ENCODE measurements around the gene SMC4. TPM values are rescaled to one million over a fixed set of nuclear protein-coding genes. Genes with fewer than 3 reads are reported as not detected.

SMC4 gene
- total RNA-seq, 1 donor from 2014 or later, result 69.4 TPM

DNA sequence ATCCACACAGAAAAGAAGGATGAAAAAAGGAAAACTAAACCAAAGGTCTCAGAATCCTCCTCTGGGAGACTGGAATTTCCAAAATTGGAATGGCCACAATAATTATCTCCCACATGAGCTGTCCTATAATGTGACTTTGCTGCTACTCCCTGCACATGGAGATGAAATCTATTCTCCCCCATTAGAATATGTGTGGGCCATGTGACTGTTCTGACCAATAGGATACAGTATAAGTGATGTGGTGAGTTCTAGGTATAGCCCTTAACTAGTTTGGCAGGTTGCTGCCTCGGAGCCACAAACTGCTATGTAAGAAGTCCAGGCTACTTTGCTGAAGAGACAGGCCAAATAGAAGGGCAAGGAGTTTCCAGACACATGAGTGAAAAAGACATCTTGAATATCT, 45.0 kb downstream of the SMC4 start:
- no peak for TF ChIP-seq CTCF (IDR thresholded peaks at IDR 0.05; ENCODE audit: unreplicated experiment)
- H3K4me3 Mint-ChIP-seq (ENCODE audit: unreplicated experiment), result no peak overlapping the region
- no peak overlapping the region for H3K27ac Mint-ChIP-seq (ENCODE audit: unreplicated experiment)
- peaks cover 16% of the 10 kb centered on the region for H3K4me1 Mint-ChIP-seq (ENCODE audit: unreplicated experiment)
- no peak for DNase-seq (ENCODE audit: low spot score)
- no peaks in the 10 kb centered on the region for H3K9me3 Mint-ChIP-seq (ENCODE audit: unreplicated experiment)
- H3K36me3 Mint-ChIP-seq (ENCODE audit: low read depth, unreplicated experiment), result peaks cover 10% of the 10 kb centered on the region
- H3K27me3 Mint-ChIP-seq (ENCODE audit: unreplicated experiment), result no peaks in the 10 kb centered on the region

DNA sequence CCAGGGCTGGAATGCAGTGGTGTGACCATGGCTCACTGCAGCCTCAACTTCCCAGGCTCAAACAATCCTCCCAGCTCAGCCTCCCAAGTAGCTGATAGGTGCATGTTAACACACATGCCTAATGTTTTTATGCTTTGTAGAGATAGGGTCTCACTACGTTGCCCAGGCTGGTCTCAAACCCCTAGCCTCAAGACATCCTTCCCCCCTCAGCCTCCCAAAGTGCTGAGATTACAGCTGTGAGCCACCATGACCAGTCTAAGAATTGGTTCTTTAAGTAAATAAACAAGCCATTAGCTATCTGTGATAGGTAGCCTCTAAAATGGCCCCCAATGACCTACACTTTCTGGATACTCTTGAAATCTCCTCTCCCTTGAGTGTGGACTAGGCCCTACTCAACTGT, 46.4 kb downstream of the SMC4 start:
- H3K27ac Mint-ChIP-seq (ENCODE audit: unreplicated experiment), result no peak overlapping the region

GRCh38 chr3:160446522-160447056, 47.1 kb downstream of the SMC4 start:
- no peaks in the 10 kb centered on the region for H3K9me3 Mint-ChIP-seq (ENCODE audit: unreplicated experiment)
- H3K4me1 Mint-ChIP-seq (ENCODE audit: unreplicated experiment), result peaks cover 17% of the 10 kb centered on the region
- DNase-seq (ENCODE audit: low spot score), result no peak
- peaks cover 9% of the 10 kb centered on the region for H3K36me3 Mint-ChIP-seq (ENCODE audit: low read depth, unreplicated experiment)
- H3K27me3 Mint-ChIP-seq (ENCODE audit: unreplicated experiment), result peaks cover 2% of the 10 kb centered on the region
- no peak overlapping the region for H3K27ac Mint-ChIP-seq (ENCODE audit: unreplicated experiment)
- no peak overlapping the region for H3K4me3 Mint-ChIP-seq (ENCODE audit: unreplicated experiment)
- no peak for TF ChIP-seq CTCF (IDR thresholded peaks at IDR 0.05; ENCODE audit: unreplicated experiment)

More for the DNA sequence above, 46.4 kb downstream of the SMC4 start:
- Mint-ChIP-seq H3K9me3 (ENCODE audit: unreplicated experiment) (no peaks in the 10 kb centered on the region), H3K27me3 (ENCODE audit: unreplicated experiment) (peaks cover 2% of the 10 kb centered on the region), H3K36me3 (ENCODE audit: low read depth, unreplicated experiment) (peaks cover 9% of the 10 kb centered on the region), H3K4me3 (ENCODE audit: unreplicated experiment) (peak overlapping the region; percentile 71), H3K4me1 (ENCODE audit: unreplicated experiment) (peaks cover 17% of the 10 kb centered on the region)
- no peak for TF ChIP-seq CTCF (IDR thresholded peaks at IDR 0.05; ENCODE audit: unreplicated experiment)
- DNase-seq (ENCODE audit: low spot score), result no peak

GRCh38 chr3:160447544-160447943, 48.1 kb downstream of the SMC4 start:
- Mint-ChIP-seq H3K4me1 (ENCODE audit: unreplicated experiment) (peaks cover 17% of the 10 kb centered on the region), H3K36me3 (ENCODE audit: low read depth, unreplicated experiment) (peaks cover 9% of the 10 kb centered on the region), H3K9me3 (ENCODE audit: unreplicated experiment) (no peaks in the 10 kb centered on the region), H3K27me3 (ENCODE audit: unreplicated experiment) (peaks cover 2% of the 10 kb centered on the region), H3K4me3 (ENCODE audit: unreplicated experiment) (no peak overlapping the region), H3K27ac (ENCODE audit: unreplicated experiment) (no peak overlapping the region)
- DNase-seq (ENCODE audit: low spot score), result no peak
- TF ChIP-seq CTCF (IDR thresholded peaks at IDR 0.05; ENCODE audit: unreplicated experiment), result no peak

DNA sequence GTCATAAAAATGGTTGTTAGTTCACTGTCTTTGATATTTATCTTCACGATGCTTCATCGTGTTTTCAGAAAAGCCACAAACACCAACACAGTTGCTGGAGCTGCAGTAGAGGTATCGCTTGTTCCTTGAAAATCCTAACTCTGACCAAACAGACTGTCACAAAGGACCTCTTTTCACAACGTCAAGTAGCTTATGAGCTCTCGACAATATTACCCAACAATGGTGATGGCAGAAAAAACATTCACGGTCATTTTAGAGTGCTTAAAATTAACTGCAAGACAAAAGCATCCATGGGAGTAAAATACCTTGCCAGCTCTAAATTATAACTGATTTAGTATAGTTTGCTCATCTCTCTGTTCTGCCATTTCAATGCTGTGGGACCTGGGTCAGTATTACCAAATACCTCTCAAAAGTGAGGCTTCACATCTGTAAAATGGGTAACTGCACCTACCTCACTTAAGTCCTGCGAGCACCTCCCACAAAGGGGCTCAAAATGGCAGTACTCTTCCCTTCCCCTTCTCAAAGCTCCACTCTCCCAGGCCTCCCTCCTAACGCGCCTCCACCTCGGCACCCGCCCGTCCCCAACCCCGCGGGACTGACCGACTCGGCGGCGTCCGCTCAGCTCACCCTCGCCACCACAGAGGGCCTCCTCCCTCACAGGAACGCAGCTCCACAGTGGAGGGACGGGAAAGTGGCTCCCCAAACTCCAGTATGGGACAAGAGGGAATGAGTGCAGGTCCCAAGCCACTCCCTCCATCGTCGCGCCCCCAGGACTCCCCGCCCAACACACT, 49.6 kb downstream of the SMC4 start:
- no peaks in the 10 kb centered on the region for H3K9me3 Mint-ChIP-seq (ENCODE audit: unreplicated experiment)
- H3K4me3 Mint-ChIP-seq (ENCODE audit: unreplicated experiment), result peak overlapping the region; percentile 97
- H3K27ac Mint-ChIP-seq (ENCODE audit: unreplicated experiment), result peak overlapping the region; percentile 96
- peaks cover 2% of the 10 kb centered on the region for H3K27me3 Mint-ChIP-seq (ENCODE audit: unreplicated experiment)
- DNase-seq (ENCODE audit: low spot score), result no peak
- peaks cover 9% of the 10 kb centered on the region for H3K36me3 Mint-ChIP-seq (ENCODE audit: low read depth, unreplicated experiment)
- H3K4me1 Mint-ChIP-seq (ENCODE audit: unreplicated experiment), result peaks cover 17% of the 10 kb centered on the region
- no peak for TF ChIP-seq CTCF (IDR thresholded peaks at IDR 0.05; ENCODE audit: unreplicated experiment)
